ENCODE measurements around the gene DLG2.

The DLG2 gene

GRCh38 chr11:83773950-83774880, 1852.9 kb downstream of the DLG2 start:
- no peak for DNase-seq
- 97% methylated on average over 5 of the region's 7 CpGs for WGBS (ENCODE audit: insufficient coverage)

GRCh38 chr11:83768489-83768888, 1858.7 kb downstream of the DLG2 start:
- Histone ChIP-seq H3K27me3 (replicated peaks in 2 of 5; ENCODE audit: control insufficient read depth in 4 of 5, insufficient read depth in 5 of 5, low read length in 4 of 5) (no peaks in the 10 kb centered on the region), H3K27ac (ENCODE audit: insufficient read depth in 1 of 2, low read depth in 1 of 2, low read length in 2 of 2, poor library complexity in 1 of 2, severe bottlenecking in 2 of 2) (no peak overlapping the region), H3K9me3 (ENCODE audit: control extremely low read depth in 1 of 5, control insufficient read depth in 4 of 5, insufficient read depth in 2 of 5, low read depth in 1 of 5, low read length in 4 of 5) (no peaks in the 10 kb centered on the region), H3K4me1 (ENCODE audit: control extremely low read depth in 1 of 4, control insufficient read depth in 4 of 4, insufficient read depth in 4 of 4, low read length in 3 of 4) (no peaks in the 10 kb centered on the region), H3K4me3 (ENCODE audit: control insufficient read depth in 1 of 7, extremely low read depth in 1 of 7, insufficient read depth in 4 of 7, low read depth in 2 of 7, low read length in 6 of 7) (no peak overlapping the region), H3K36me3 (ENCODE audit: control insufficient read depth in 4 of 4, insufficient read depth in 4 of 4, low read length in 3 of 4) (no peaks in the 10 kb centered on the region)
- no peak for DNase-seq
- WGBS (ENCODE audit: insufficient coverage): 67% methylated on average over 3 of the region's 3 CpGs
- ChIA-PET POLR2A (no interaction called here), CTCF (no interaction called here)

More at GRCh38 chr11:83773950-83774880, 1852.9 kb downstream of the DLG2 start:
- H3K9me3 ChIP-seq (ENCODE audit: control extremely low read depth in 1 of 5, control insufficient read depth in 4 of 5, insufficient read depth in 2 of 5, low read depth in 1 of 5, low read length in 4 of 5): no peaks in the 10 kb centered on the region
- H3K27me3 ChIP-seq (replicated peaks in 2 of 5; ENCODE audit: control insufficient read depth in 4 of 5, insufficient read depth in 5 of 5, low read length in 4 of 5): no peaks in the 10 kb centered on the region
- H3K27ac ChIP-seq (ENCODE audit: insufficient read depth in 1 of 2, low read depth in 1 of 2, low read length in 2 of 2, poor library complexity in 1 of 2, severe bottlenecking in 2 of 2): no peak overlapping the region
- ChIA-PET CTCF (interaction anchor here (1.0 kb wide), 1 partner anchor 42 kb away, joined by 3 read pairs; no protein-coding TSS in a partner anchor), POLR2A (no interaction called here)
- no peak overlapping the region for H3K4me3 ChIP-seq (ENCODE audit: control insufficient read depth in 1 of 7, extremely low read depth in 1 of 7, insufficient read depth in 4 of 7, low read depth in 2 of 7, low read length in 6 of 7)
- no peaks in the 10 kb centered on the region for H3K4me1 ChIP-seq (ENCODE audit: control extremely low read depth in 1 of 4, control insufficient read depth in 4 of 4, insufficient read depth in 4 of 4, low read length in 3 of 4)
- no peaks in the 10 kb centered on the region for H3K36me3 ChIP-seq (ENCODE audit: control insufficient read depth in 4 of 4, insufficient read depth in 4 of 4, low read length in 3 of 4)

DNA sequence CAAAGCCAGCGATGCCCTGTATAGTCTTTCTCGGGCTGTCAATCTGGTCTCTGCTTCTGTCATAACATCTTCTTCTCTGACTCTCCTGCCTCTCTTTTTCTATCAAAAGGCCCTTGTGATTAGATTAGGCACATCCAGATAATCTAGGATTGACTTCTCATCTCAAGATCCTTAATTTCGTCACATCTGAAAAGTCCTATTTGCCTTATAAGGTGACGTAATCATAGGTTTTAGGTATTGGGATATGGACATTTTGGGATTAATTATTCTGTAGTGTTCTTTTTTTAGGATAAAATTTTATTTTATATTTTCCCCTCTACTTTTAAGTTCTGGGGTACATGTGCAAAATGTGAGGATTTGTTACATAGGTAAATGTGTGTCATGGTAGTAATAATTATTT, 1860.2 kb downstream of the DLG2 start:
- Histone ChIP-seq H3K9me3 (ENCODE audit: control extremely low read depth in 1 of 5, control insufficient read depth in 4 of 5, insufficient read depth in 2 of 5, low read depth in 1 of 5, low read length in 4 of 5) (no peaks in the 10 kb centered on the region), H3K4me3 (ENCODE audit: control insufficient read depth in 1 of 7, extremely low read depth in 1 of 7, insufficient read depth in 4 of 7, low read depth in 2 of 7, low read length in 6 of 7) (no peak overlapping the region), H3K27ac (ENCODE audit: insufficient read depth in 1 of 2, low read depth in 1 of 2, low read length in 2 of 2, poor library complexity in 1 of 2, severe bottlenecking in 2 of 2) (no peak overlapping the region), H3K4me1 (ENCODE audit: control extremely low read depth in 1 of 4, control insufficient read depth in 4 of 4, insufficient read depth in 4 of 4, low read length in 3 of 4) (no peaks in the 10 kb centered on the region), H3K27me3 (replicated peaks in 2 of 5; ENCODE audit: control insufficient read depth in 4 of 5, insufficient read depth in 5 of 5, low read length in 4 of 5) (no peaks in the 10 kb centered on the region), H3K36me3 (ENCODE audit: control insufficient read depth in 4 of 4, insufficient read depth in 4 of 4, low read length in 3 of 4) (no peaks in the 10 kb centered on the region)
- POLR2A ChIA-PET: no interaction called here
- DNase-seq: no peak
- CTCF ChIA-PET: no interaction called here
- WGBS (ENCODE audit: insufficient coverage): 100% methylated on average over 2 of the region's 4 CpGs

DNA sequence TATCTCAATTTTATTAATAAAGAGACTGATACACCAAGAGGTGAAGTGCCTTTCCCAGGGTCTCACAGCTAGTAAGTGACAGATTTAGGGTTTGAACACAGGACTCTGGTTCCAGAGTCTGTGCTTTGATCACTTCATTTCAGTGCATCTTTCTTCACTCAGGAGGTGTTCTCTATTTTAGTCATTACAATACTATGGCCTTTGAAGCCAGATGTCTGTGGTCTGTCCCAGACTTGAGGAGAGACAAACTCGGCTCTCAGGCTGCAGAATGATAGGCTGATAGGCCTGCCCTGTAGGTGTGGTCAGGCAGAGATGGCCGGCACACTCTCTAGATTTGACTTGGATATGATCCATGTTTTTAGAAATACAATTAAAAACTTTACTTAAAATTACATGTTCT, 1862.5 kb downstream of the DLG2 start:
- ChIA-PET POLR2A (no interaction called here), CTCF (interaction anchor here (0.7 kb wide), 1 partner anchor 50 kb away, joined by 3 read pairs; no protein-coding TSS in a partner anchor)
- Histone ChIP-seq H3K4me1 (ENCODE audit: control extremely low read depth in 1 of 4, control insufficient read depth in 4 of 4, insufficient read depth in 4 of 4, low read length in 3 of 4) (no peaks in the 10 kb centered on the region), H3K27me3 (replicated peaks in 2 of 5; ENCODE audit: control insufficient read depth in 4 of 5, insufficient read depth in 5 of 5, low read length in 4 of 5) (no peaks in the 10 kb centered on the region), H3K27ac (ENCODE audit: insufficient read depth in 1 of 2, low read depth in 1 of 2, low read length in 2 of 2, poor library complexity in 1 of 2, severe bottlenecking in 2 of 2) (no peak overlapping the region), H3K9me3 (ENCODE audit: control extremely low read depth in 1 of 5, control insufficient read depth in 4 of 5, insufficient read depth in 2 of 5, low read depth in 1 of 5, low read length in 4 of 5) (no peaks in the 10 kb centered on the region), H3K36me3 (ENCODE audit: control insufficient read depth in 4 of 4, insufficient read depth in 4 of 4, low read length in 3 of 4) (no peaks in the 10 kb centered on the region), H3K4me3 (ENCODE audit: control insufficient read depth in 1 of 7, extremely low read depth in 1 of 7, insufficient read depth in 4 of 7, low read depth in 2 of 7, low read length in 6 of 7) (no peak overlapping the region)
- DNase-seq: no peak
- 100% methylated on average over 1 of the region's 2 CpGs for WGBS (ENCODE audit: insufficient coverage)

- H3K4me1 ChIP-seq (ENCODE audit: control extremely low read depth in 1 of 4, control insufficient read depth in 4 of 4, insufficient read depth in 4 of 4, low read length in 3 of 4): no peaks in the 10 kb centered on the region
- DNase-seq: no peak
- ChIA-PET POLR2A (no interaction called here), CTCF (no interaction called here)
- H3K4me3 ChIP-seq (ENCODE audit: control insufficient read depth in 1 of 7, extremely low read depth in 1 of 7, insufficient read depth in 4 of 7, low read depth in 2 of 7, low read length in 6 of 7): no peak overlapping the region
- H3K27ac ChIP-seq (ENCODE audit: insufficient read depth in 1 of 2, low read depth in 1 of 2, low read length in 2 of 2, poor library complexity in 1 of 2, severe bottlenecking in 2 of 2): no peak overlapping the region
- H3K9me3 ChIP-seq (ENCODE audit: control extremely low read depth in 1 of 5, control insufficient read depth in 4 of 5, insufficient read depth in 2 of 5, low read depth in 1 of 5, low read length in 4 of 5): no peaks in the 10 kb centered on the region
- H3K27me3 ChIP-seq (replicated peaks in 2 of 5; ENCODE audit: control insufficient read depth in 4 of 5, insufficient read depth in 5 of 5, low read length in 4 of 5): no peaks in the 10 kb centered on the region
- 100% methylated on average over 1 of the region's 1 CpG for WGBS (ENCODE audit: insufficient coverage)
- H3K36me3 ChIP-seq (ENCODE audit: control insufficient read depth in 4 of 4, insufficient read depth in 4 of 4, low read length in 3 of 4): no peaks in the 10 kb centered on the region
Measured at GRCh38 chr11:83760932-83761331, 1866.2 kb downstream of the DLG2 start.

DNA sequence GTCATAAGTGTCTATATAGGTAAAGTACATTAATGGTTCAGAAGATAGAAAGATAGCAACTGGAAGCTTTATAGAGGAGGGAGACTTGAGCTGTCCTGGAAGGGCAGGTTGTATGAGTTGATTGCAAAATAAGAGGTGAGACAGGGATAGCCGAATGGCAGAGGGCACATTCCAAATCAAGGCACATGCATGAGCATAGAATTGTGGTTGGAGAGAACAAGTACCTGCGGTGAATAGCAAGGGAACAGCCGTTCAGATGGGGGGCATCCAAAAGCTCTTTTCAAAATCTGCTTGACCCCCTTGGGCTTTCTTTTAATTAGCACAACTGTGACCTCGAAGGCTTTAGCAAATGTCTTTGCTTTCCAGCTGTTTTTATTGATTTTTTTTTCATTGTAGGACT, 1868.0 kb downstream of the DLG2 start:
- ChIA-PET POLR2A (no interaction called here), CTCF (interaction anchor here (1.6 kb wide), 1 partner anchor 8 kb away, joined by 3 read pairs; no protein-coding TSS in a partner anchor)
- H3K4me1 ChIP-seq (ENCODE audit: control extremely low read depth in 1 of 4, control insufficient read depth in 4 of 4, insufficient read depth in 4 of 4, low read length in 3 of 4): no peaks in the 10 kb centered on the region
- H3K9me3 ChIP-seq (ENCODE audit: control extremely low read depth in 1 of 5, control insufficient read depth in 4 of 5, insufficient read depth in 2 of 5, low read depth in 1 of 5, low read length in 4 of 5): no peaks in the 10 kb centered on the region
- no peaks in the 10 kb centered on the region for H3K36me3 ChIP-seq (ENCODE audit: control insufficient read depth in 4 of 4, insufficient read depth in 4 of 4, low read length in 3 of 4)
- no peak overlapping the region for H3K4me3 ChIP-seq (ENCODE audit: control insufficient read depth in 1 of 7, extremely low read depth in 1 of 7, insufficient read depth in 4 of 7, low read depth in 2 of 7, low read length in 6 of 7)
- no peak overlapping the region for H3K27ac ChIP-seq (ENCODE audit: insufficient read depth in 1 of 2, low read depth in 1 of 2, low read length in 2 of 2, poor library complexity in 1 of 2, severe bottlenecking in 2 of 2)
- no peaks in the 10 kb centered on the region for H3K27me3 ChIP-seq (replicated peaks in 2 of 5; ENCODE audit: control insufficient read depth in 4 of 5, insufficient read depth in 5 of 5, low read length in 4 of 5)
- no peak for DNase-seq
- WGBS (ENCODE audit: insufficient coverage): 80% methylated on average over 3 of the region's 4 CpGs

- no peak overlapping the region for H3K4me3 ChIP-seq (ENCODE audit: control insufficient read depth in 1 of 7, extremely low read depth in 1 of 7, insufficient read depth in 4 of 7, low read depth in 2 of 7, low read length in 6 of 7)
- no peaks in the 10 kb centered on the region for H3K27me3 ChIP-seq (replicated peaks in 2 of 5; ENCODE audit: control insufficient read depth in 4 of 5, insufficient read depth in 5 of 5, low read length in 4 of 5)
- no peak for DNase-seq
- no peaks in the 10 kb centered on the region for H3K9me3 ChIP-seq (ENCODE audit: control extremely low read depth in 1 of 5, control insufficient read depth in 4 of 5, insufficient read depth in 2 of 5, low read depth in 1 of 5, low read length in 4 of 5)
- WGBS (ENCODE audit: insufficient coverage): 89% methylated on average over 1 of the region's 1 CpG
- ChIA-PET POLR2A (no interaction called here), CTCF (interaction anchor here (1.1 kb wide), 1 partner anchor 8 kb away, joined by 3 read pairs; no protein-coding TSS in a partner anchor)
- no peaks in the 10 kb centered on the region for H3K36me3 ChIP-seq (ENCODE audit: control insufficient read depth in 4 of 4, insufficient read depth in 4 of 4, low read length in 3 of 4)
- no peak overlapping the region for H3K27ac ChIP-seq (ENCODE audit: insufficient read depth in 1 of 2, low read depth in 1 of 2, low read length in 2 of 2, poor library complexity in 1 of 2, severe bottlenecking in 2 of 2)
- no peaks in the 10 kb centered on the region for H3K4me1 ChIP-seq (ENCODE audit: control extremely low read depth in 1 of 4, control insufficient read depth in 4 of 4, insufficient read depth in 4 of 4, low read length in 3 of 4)
Measured at GRCh38 chr11:83751041-83751440, 1876.1 kb downstream of the DLG2 start.

Data from common myeloid progenitor, CD34-positive (primary cell).